K562 (cell line): ENCODE measurements around the gene PNPLA8. TPM values are rescaled to one million over a fixed set of nuclear protein-coding genes. Genes with fewer than 3 reads are reported as not detected.

Experiments used
- ARHGAP35 ChIP-seq: fragments of 450-650 bp; IDR thresholded peaks from 2 replicates; pipeline ENCODE4 v1.6.1; 2018; ENCODE audit not compliant: partially characterized antibody
- BHLHE40 ChIP-seq: IDR thresholded peaks from 2 replicates; pipeline ENCODE4 v1.6.1; 2011; ENCODE audit warnings: low read length, improper control_type of control experiment
- CBX3 ChIP-seq, 2 experiments: IDR thresholded peaks; 1 replicate in 1 of 2; 2 replicates in 1 of 2; pipeline ENCODE4 v1.6.1; 2012; ENCODE audit warnings: inconsistent platforms in 2 of 2, low read length in 2 of 2, borderline replicate concordance in 1 of 2, control low read depth in 1 of 2
- FIP1L1 ChIP-seq: fragments of 200-400 bp; formaldehyde crosslinking; IDR thresholded peaks from 2 replicates; pipeline ENCODE4 v1.6.1; 2018; ENCODE audit warnings: mild to moderate bottlenecking, low read depth, low read length; ENCODE audit not compliant: poor library complexity, severe bottlenecking
- NBN ChIP-seq: fragments of 450-650 bp; IDR thresholded peaks from 2 replicates; pipeline ENCODE4 v1.6.1; 2016; ENCODE audit warnings: low read depth, mild to moderate bottlenecking
- NFATC3 ChIP-seq: fragments of 450-650 bp; IDR thresholded peaks from 2 replicates; pipeline ENCODE4 v1.6.1; 2017; ENCODE audit warnings: mild to moderate bottlenecking
- NR2C2 ChIP-seq, 2 experiments: fragments of 200-800 bp in 1 of 2; sonication (Bioruptor generic) in 1 of 2; sonication (generic) in 1 of 2; formaldehyde crosslinking in 1 of 2; IDR thresholded peaks; 2 replicates each; pipeline versions ENCODE4 v1.6.1 to v1.8.0; 2016 to 2022; ENCODE audit warnings: mild to moderate bottlenecking in 1 of 2, missing compliant biosample characterization in 1 of 2, missing genetic modification characterization in 1 of 2, missing genetic modification reagents in 1 of 2
- SOX6 ChIP-seq: fragments of 450-650 bp; IDR thresholded peaks from 2 replicates; pipeline ENCODE4 v1.6.1; 2014; ENCODE audit warnings: mild to moderate bottlenecking
- YY1 ChIP-seq, 3 experiments: IDR thresholded peaks; 2 replicates each; pipeline ENCODE4 v1.6.1; 2011; ENCODE audit warnings: low read length in 2 of 3, mild to moderate bottlenecking in 2 of 3, moderate library complexity in 2 of 3, borderline replicate concordance in 1 of 3, control low read depth in 1 of 3, low read depth in 1 of 3; ENCODE audit not compliant: insufficient read depth in 3 of 3, insufficient replicate concordance in 2 of 3, control insufficient read depth in 1 of 3, insufficient read length in 1 of 3; ENCODE audit errors: extremely low read depth in 1 of 3
- ZNF121 ChIP-seq: sonication (generic); formaldehyde crosslinking; conservative IDR thresholded peaks from 2 replicates; pipeline ENCODE4 v1.8.0; 2022; ENCODE audit warnings: missing genetic modification reagents
- ZNF212 ChIP-seq: fragments of 450-650 bp; formaldehyde crosslinking; IDR thresholded peaks from 2 replicates; pipeline ENCODE4 v1.4.0; 2020; ENCODE audit warnings: mild to moderate bottlenecking
- ZNF707 ChIP-seq: fragments of 250-450 bp; sonication (Bioruptor Pico); conservative IDR thresholded peaks from 2 replicates; pipeline ENCODE4 v1.8.0; 2022; ENCODE audit warnings: inconsistent platforms, mild to moderate bottlenecking, moderate library complexity
- ZNF830 ChIP-seq: fragments of 250-450 bp; sonication (Bioruptor Pico); IDR thresholded peaks from 2 replicates; pipeline ENCODE4 v1.5.0; 2021; ENCODE audit warnings: mild to moderate bottlenecking
- polyA plus RNA-seq, 8 experiments: library from polyadenylated mRNA; depleted of rRNA in 4 of 8; stranded (reverse) in 5 of 8; unstranded in 3 of 8; fragments of >200 nt; fragmentation: Nextera tagmentation in 2 of 8; fragmentation: Illumina TruSeq in 1 of 8; extraction: Ambion mirVana in 2 of 8; extraction: Trizol in 1 of 8; gene quantifications; 2 replicates each; pipeline versions ENCODE4 v1.2.1 to v1.2.3, GENCODE V29; 2011 to 2014; ENCODE audit warnings: inconsistent platforms in 1 of 8, missing spikeins in 1 of 8
- total RNA-seq, 7 experiments: library from RNA; depleted of rRNA in 6 of 7; stranded (reverse); fragments of >200 nt in 6 of 7; fragmentation: Illumina TruSeq in 2 of 7; extraction: Trizol in 2 of 7; gene quantifications; 2 replicates each; pipeline versions ENCODE4 v1.2.1 to v1.2.3, GENCODE V29; 2011 to 2021; ENCODE audit warnings: low replicate concordance in 1 of 7
- TF ChIP-seq, protein P1 (sequence below): fragments of 200-800 bp; sonication (Bioruptor generic); IDR thresholded peaks from 2 replicates; pipeline ENCODE4 v1.6.1; 2017; ENCODE audit warnings: missing genetic modification characterization, missing compliant biosample characterization
- TF ChIP-seq, protein P2 (sequence below): sonication (generic); formaldehyde crosslinking; IDR thresholded peaks from 2 replicates; pipeline ENCODE4 v1.8.0; 2022; ENCODE audit warnings: mild to moderate bottlenecking, missing genetic modification reagents
- TF ChIP-seq, protein P3 (sequence below): fragments of 250-450 bp; sonication (Bioruptor Pico); IDR thresholded peaks from 2 replicates; pipeline ENCODE4 v1.4.0; 2020; ENCODE audit warnings: mild to moderate bottlenecking, moderate library complexity
- TF ChIP-seq, protein P4 (sequence below): conservative IDR thresholded peaks from 2 replicates; pipeline ENCODE4 v1.6.1; 2011; ENCODE audit warnings: low read depth, mild to moderate bottlenecking, low read length; ENCODE audit not compliant: control insufficient read depth

The PNPLA8 gene
- total and polyA plus RNA-seq, 9 of the 15 experiments (the other 6 are each of a cell fraction or from before 2014, with no cell fraction given) = 12.8 to 27.6 (median 16.3) TPM

DNA sequence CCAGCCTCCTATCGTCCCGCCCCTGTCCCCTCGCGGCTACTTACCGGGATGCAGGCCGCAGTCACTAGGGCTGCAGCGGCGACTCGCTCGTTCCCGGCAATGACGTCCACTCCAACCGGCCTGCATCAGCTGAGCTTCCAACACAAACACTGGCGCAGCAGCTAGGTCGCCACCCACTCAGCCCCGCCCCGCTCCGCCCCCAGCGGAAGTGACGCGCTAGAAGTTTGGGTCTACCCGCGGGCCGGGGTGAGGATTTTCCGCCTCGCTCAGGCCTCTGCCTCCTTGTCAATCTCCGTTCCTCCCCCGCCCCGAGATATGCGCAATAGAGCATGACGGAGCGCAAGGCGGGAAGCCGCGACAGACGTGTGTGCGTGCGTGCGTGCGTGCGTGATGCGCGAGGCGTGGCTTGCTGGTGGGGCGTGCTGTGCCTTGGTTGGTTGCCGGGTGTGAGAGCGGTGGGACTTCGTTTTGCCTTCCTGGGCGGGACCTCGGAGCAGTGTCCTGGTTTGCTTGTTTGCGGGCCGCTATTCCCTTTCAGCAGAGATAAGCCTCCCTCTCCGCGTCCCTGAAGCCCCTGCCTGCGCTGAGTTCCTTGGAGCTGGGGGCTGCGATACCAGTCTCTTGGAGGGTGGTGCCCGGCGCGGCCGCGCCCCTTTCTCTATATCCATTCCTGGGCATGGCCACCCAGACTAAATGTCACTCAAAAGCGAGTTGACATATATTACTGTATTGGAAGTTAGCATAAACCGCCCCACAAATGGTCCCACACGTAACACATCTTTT, at the start of gene PNPLA8 (continued):
- TF ChIP-seq SOX6 (peak; percentile 78), NFATC3 (peak; percentile 57; the same call in 1 of the 2 replicates), NBN (peak; percentile 84), NR2C2 (CRISPR knock-in tag; IDR thresholded peaks at IDR 0.05) (no peak), NR2C2 (tag; IDR thresholded peaks at IDR 0.05) (peak; percentile 45; the same call in 1 of the 2 replicates), ZNF830 (no peak), BHLHE40 (peak; percentile 89), ZNF121 (no peak), FIP1L1 (peak; percentile 88), YY1 (IDR thresholded peaks at IDR 0.05; ENCODE audit: borderline replicate concordance in 1 of 3, control insufficient read depth in 1 of 3, extremely low read depth in 1 of 3, insufficient read depth in 3 of 3, insufficient read length in 1 of 3, insufficient replicate concordance in 2 of 3, low read depth in 1 of 3, low read length in 2 of 3) (peak in 2 of 3 experiments; percentile 40 to 66), ZNF707 (CRISPR knock-in tag) (no peak), ARHGAP35 (no peak), CBX3 (IDR thresholded peaks at IDR 0.05; ENCODE audit: borderline replicate concordance in 1 of 2, low read length in 2 of 2) (peak in 1 of 2 experiments; percentile 87; a peak in 2 of 3 replicates), ZNF212 (CRISPR knock-in tag) (peak; percentile 83; the same call in 1 of the 2 replicates)
- TF ChIP-seq, protein P1, sequence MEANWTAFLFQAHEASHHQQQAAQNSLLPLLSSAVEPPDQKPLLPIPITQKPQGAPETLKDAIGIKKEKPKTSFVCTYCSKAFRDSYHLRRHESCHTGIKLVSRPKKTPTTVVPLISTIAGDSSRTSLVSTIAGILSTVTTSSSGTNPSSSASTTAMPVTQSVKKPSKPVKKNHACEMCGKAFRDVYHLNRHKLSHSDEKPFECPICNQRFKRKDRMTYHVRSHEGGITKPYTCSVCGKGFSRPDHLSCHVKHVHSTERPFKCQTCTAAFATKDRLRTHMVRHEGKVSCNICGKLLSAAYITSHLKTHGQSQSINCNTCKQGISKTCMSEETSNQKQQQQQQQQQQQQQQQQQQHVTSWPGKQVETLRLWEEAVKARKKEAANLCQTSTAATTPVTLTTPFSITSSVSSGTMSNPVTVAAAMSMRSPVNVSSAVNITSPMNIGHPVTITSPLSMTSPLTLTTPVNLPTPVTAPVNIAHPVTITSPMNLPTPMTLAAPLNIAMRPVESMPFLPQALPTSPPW = peak; percentile 85
- TF ChIP-seq, protein P2, sequence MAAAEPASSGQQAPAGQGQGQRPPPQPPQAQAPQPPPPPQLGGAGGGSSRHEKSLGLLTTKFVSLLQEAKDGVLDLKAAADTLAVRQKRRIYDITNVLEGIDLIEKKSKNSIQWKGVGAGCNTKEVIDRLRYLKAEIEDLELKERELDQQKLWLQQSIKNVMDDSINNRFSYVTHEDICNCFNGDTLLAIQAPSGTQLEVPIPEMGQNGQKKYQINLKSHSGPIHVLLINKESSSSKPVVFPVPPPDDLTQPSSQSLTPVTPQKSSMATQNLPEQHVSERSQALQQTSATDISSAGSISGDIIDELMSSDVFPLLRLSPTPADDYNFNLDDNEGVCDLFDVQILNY = no peak; the same call in 1 of the 2 replicates
- TF ChIP-seq, protein P3, sequence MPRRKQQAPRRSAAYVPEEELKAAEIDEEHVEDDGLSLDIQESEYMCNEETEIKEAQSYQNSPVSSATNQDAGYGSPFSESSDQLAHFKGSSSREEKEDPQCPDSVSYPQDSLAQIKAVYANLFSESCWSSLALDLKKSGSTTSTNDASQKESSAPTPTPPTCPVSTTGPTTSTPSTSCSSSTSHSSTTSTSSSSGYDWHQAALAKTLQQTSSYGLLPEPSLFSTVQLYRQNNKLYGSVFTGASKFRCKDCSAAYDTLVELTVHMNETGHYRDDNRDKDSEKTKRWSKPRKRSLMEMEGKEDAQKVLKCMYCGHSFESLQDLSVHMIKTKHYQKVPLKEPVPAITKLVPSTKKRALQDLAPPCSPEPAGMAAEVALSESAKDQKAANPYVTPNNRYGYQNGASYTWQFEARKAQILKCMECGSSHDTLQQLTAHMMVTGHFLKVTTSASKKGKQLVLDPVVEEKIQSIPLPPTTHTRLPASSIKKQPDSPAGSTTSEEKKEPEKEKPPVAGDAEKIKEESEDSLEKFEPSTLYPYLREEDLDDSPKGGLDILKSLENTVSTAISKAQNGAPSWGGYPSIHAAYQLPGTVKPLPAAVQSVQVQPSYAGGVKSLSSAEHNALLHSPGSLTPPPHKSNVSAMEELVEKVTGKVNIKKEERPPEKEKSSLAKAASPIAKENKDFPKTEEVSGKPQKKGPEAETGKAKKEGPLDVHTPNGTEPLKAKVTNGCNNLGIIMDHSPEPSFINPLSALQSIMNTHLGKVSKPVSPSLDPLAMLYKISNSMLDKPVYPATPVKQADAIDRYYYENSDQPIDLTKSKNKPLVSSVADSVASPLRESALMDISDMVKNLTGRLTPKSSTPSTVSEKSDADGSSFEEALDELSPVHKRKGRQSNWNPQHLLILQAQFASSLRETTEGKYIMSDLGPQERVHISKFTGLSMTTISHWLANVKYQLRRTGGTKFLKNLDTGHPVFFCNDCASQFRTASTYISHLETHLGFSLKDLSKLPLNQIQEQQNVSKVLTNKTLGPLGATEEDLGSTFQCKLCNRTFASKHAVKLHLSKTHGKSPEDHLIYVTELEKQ (CRISPR knock-in tag) = 0 out of 2 replicates have a peak, but pooled peaks have one; percentile 46
- TF ChIP-seq, protein P4, sequence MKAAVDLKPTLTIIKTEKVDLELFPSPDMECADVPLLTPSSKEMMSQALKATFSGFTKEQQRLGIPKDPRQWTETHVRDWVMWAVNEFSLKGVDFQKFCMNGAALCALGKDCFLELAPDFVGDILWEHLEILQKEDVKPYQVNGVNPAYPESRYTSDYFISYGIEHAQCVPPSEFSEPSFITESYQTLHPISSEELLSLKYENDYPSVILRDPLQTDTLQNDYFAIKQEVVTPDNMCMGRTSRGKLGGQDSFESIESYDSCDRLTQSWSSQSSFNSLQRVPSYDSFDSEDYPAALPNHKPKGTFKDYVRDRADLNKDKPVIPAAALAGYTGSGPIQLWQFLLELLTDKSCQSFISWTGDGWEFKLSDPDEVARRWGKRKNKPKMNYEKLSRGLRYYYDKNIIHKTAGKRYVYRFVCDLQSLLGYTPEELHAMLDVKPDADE = peak; percentile 87
